ENCODE results near the gene NCAM1. TPM values are rescaled to one million over a fixed set of nuclear protein-coding genes. Genes with fewer than 3 reads are reported as not detected.
"Not testable (repeated sequence)": the region's sequence is repeated elsewhere in the genome, so short reads cannot be mapped to it uniquely, and the experiment has no call there.

The NCAM1 gene
- total RNA-seq, 3 donors from 2014 or later, result 6.3 to 97.0 (median 9.3) TPM

DNA sequence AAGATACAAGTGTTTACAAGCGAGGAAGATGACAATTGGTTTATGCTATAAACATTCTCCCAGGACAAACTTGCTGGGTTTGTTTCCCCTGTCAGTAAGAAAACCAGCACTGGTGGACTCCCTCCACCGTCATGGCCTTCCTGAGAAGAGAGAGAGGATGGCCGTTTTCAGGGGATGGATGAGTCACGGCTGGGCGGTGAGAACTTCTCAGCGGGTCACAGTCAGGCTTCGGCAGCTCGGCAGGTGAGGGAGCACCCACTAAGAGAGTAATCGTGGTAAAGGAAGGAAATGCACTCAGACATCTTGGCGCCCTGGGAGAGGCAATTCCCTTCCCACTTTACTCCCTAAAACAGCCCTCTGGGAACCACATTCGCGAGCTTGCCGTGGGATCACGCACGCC lies 83.9 kb downstream of the NCAM1 start:
- intact Hi-C loops (cut with DNase I, micrococcal nuclease), result no loop called here
- H3K4me3 ChIP-seq, result no peak overlapping the region
- ATAC-seq, result no peak
- no peaks in the 10 kb centered on the region for H3K4me1 ChIP-seq (ENCODE audit: low read depth)
- no peaks in the 10 kb centered on the region for H3K36me3 ChIP-seq (ENCODE audit: low read depth)
- TF ChIP-seq, protein P1, sequence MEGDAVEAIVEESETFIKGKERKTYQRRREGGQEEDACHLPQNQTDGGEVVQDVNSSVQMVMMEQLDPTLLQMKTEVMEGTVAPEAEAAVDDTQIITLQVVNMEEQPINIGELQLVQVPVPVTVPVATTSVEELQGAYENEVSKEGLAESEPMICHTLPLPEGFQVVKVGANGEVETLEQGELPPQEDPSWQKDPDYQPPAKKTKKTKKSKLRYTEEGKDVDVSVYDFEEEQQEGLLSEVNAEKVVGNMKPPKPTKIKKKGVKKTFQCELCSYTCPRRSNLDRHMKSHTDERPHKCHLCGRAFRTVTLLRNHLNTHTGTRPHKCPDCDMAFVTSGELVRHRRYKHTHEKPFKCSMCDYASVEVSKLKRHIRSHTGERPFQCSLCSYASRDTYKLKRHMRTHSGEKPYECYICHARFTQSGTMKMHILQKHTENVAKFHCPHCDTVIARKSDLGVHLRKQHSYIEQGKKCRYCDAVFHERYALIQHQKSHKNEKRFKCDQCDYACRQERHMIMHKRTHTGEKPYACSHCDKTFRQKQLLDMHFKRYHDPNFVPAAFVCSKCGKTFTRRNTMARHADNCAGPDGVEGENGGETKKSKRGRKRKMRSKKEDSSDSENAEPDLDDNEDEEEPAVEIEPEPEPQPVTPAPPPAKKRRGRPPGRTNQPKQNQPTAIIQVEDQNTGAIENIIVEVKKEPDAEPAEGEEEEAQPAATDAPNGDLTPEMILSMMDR (IDR thresholded peaks at IDR 0.05), result no peak
- H3K9me3 ChIP-seq, result no peaks in the 10 kb centered on the region
- no peak for DNase-seq

DNA sequence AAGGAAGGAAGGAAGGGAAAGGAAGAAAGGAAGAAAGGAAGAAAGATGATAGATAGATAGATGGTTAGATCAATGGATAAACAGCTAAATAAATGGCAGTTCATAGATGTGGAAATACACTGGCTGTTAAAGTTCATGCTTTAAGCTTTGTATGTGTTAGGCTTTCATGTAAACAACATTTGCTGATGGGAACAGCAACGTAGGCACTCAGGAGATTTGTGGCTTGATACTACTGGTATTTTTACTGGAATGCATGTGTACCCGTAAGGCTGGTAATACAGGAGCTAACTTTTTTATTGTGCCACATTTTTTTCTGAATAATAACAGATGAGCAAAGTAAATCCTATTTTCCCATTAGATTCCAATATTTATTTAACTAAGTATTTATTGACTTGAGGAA lies 85.6 kb downstream of the NCAM1 start:
- Histone ChIP-seq H3K4me3 (no peak overlapping the region), H3K9me3 (no peaks in the 10 kb centered on the region), H3K36me3 (ENCODE audit: low read depth) (no peaks in the 10 kb centered on the region), H3K4me1 (ENCODE audit: low read depth) (no peaks in the 10 kb centered on the region)
- TF ChIP-seq, protein P1 (IDR thresholded peaks at IDR 0.05), result no peak
- DNase-seq (no peak), ATAC-seq (no peak)
- intact Hi-C loops (cut with DNase I, micrococcal nuclease), result no loop called here

- TF ChIP-seq, protein P1 (IDR thresholded peaks at IDR 0.05), result no peak
- no peaks in the 10 kb centered on the region for H3K36me3 ChIP-seq (ENCODE audit: low read depth)
- H3K4me3 ChIP-seq, result no peak overlapping the region
- intact Hi-C loops (cut with DNase I, micrococcal nuclease), result no loop called here
- DNase-seq (no peak), ATAC-seq (no peak)
- H3K4me1 ChIP-seq (ENCODE audit: low read depth), result no peaks in the 10 kb centered on the region
- H3K9me3 ChIP-seq, result no peaks in the 10 kb centered on the region
Measured at GRCh38 chr11:113048820-113049768, 87.9 kb downstream of the NCAM1 start.

DNA sequence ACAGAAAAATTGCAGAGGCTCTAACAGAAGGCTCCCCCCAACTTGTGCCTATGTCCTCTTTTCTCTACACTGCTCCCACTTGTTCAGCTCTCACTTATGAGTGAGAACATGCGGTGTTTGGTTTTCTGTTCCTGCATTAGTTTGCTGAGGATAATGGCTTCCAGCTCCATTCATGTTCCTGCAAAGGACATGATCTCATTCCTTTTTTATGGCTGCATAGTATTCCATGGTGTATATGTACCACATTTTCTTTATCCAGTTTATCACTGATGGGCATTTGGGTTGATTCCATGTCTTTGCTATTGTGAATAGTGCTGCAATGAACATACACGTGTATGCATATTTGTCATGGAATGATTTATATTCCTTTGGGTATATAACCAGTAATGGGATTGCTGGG lies 91.8 kb downstream of the NCAM1 start:
- intact Hi-C loops (cut with DNase I, micrococcal nuclease); ATAC-seq; H3K4me1 ChIP-seq (ENCODE audit: low read depth); H3K9me3 ChIP-seq; DNase-seq; H3K36me3 ChIP-seq (ENCODE audit: low read depth); H3K4me3 ChIP-seq: not testable (repeated sequence)

DNA sequence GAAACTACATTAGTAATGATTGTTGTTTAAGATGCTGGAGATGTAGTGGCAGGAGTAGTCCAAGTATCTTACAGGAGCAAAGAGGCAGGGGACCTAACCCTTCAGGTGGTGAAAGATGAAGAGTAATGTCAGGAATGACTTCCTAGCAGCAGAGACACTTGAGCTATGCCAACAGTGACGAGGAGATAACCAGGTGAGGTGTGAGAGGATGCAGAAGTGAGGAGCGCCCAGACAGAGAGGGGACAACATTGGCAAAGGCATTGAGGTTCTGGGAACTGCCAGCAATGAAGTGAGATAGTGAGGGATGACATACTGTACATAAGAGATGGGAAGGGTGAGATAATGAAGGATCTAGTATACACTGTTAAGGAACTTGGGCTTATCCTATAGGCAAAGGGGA lies 95.8 kb downstream of the NCAM1 start:
- no peak for DNase-seq
- TF ChIP-seq, protein P1 (IDR thresholded peaks at IDR 0.05), result no peak
- intact Hi-C loops (cut with DNase I, micrococcal nuclease), result no loop called here
- no peaks in the 10 kb centered on the region for H3K9me3 ChIP-seq
- no peak for ATAC-seq
- H3K36me3 ChIP-seq (ENCODE audit: low read depth), result no peaks in the 10 kb centered on the region
- no peaks in the 10 kb centered on the region for H3K4me1 ChIP-seq (ENCODE audit: low read depth)
- H3K4me3 ChIP-seq, result no peak overlapping the region

- TF ChIP-seq, protein P1 (IDR thresholded peaks at IDR 0.05), result no peak
- Histone ChIP-seq H3K4me3 (no peak overlapping the region), H3K4me1 (ENCODE audit: low read depth) (no peaks in the 10 kb centered on the region), H3K36me3 (ENCODE audit: low read depth) (no peaks in the 10 kb centered on the region), H3K9me3 (no peaks in the 10 kb centered on the region)
- DNase-seq, result no peak
- ATAC-seq, result no peak
- intact Hi-C loops (cut with DNase I, micrococcal nuclease), result no loop called here
Measured at GRCh38 chr11:113059548-113059947, 98.3 kb downstream of the NCAM1 start.

All from mucosa of descending colon (tissue), 3 donors.